Measurements from ENCODE around the gene DIO3.
"Not testable (repeated sequence)": the region's sequence is repeated elsewhere in the genome, so short reads cannot be mapped to it uniquely, and the experiment has no call there.

The DIO3 gene

DNA sequence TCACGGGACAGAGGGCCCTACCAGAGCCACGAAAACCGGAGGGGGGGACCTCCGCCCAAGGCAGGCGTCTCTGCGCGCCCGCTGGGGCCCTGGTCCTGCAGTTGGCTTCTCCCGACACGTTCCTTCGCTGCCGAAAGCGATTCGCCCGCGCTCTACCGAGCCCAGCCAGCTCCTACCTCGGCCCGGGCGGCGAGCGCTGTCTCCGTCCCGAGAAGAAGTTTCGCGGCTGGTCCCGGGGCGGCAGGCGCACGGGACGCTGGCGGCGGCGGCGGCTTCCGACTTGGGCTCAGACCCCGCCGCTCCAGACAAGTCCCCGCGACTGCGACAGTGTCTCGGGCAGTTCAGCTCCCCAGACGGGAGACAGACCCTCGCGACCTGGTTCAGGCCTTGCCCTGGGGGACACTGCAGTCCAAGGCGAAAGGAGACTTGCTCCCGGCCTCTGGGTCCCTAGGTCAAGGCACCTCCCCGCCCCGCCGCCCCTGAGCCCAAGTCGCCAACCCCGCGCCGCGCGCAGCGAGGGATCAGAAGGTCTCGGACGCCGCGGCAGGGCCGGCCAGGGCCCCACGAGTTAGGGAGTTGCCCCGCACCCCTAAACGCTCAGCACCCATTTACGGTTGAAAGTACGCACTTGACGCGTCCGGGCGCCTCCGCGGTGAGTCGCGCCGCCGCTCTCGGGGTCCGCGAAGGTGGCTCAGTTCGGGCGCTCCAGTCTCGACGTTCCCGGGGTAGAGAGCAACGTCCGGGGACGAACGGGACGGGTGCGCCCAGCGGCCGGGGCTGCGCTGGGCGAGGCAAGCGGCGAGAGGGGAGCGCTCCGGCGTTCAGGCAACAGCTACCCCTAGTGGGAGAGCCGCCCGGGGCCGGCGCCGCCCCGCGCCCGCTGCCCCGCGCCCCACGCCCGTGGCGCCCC lies 1.4 kb upstream of the DIO3 start:
- no peak for DNase-seq

DNA sequence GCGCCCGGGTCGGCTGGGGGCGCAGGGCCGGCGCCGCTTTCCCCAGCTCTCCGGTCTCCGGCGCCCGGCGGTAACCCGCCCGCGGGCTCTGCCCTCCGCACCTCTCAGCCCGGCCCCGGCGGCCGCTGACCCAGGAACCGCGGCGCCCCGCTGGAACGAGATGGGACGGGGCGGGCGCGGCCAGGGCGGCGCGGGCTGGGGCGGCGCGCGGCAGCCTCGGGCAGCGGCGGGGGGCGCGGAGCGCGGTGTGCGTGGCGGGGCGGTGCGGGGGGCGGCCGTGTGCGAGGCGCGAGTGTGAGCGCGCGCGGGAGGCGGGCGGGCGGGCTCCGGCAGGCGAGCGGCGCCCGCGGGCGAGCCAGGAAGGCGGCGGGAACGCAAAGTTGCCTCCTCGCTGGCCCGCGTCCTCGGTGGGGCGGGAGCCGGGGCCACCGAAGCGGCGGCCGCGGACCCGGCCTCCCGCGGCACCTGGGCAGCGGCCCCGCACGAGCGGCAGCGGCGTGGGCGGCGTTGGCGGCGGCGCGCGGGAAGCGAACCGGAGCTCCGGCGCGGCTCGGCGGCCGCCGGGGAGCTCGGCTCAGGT lies 671 bp upstream of the DIO3 start:
- DNase-seq, result no peak

DNA sequence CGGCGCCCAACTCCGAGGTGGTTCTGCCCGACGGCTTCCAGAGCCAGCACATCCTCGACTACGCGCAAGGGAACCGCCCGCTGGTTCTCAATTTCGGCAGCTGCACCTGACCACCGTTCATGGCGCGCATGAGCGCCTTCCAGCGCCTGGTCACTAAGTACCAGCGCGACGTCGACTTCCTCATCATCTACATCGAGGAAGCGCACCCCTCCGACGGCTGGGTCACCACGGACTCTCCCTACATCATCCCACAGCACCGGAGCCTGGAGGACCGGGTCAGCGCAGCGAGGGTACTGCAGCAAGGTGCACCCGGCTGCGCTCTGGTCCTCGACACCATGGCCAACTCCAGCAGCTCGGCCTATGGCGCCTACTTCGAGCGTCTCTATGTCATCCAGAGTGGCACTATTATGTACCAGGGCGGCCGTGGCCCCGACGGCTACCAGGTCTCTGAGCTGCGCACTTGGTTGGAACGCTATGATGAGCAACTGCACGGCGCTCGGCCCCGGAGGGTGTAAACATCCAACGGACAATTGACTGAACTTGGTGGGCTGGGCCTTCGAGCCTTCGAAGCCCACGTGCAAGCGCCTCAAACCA lies 699 bp downstream of the DIO3 start:
- DNase-seq, result no peak

DNA sequence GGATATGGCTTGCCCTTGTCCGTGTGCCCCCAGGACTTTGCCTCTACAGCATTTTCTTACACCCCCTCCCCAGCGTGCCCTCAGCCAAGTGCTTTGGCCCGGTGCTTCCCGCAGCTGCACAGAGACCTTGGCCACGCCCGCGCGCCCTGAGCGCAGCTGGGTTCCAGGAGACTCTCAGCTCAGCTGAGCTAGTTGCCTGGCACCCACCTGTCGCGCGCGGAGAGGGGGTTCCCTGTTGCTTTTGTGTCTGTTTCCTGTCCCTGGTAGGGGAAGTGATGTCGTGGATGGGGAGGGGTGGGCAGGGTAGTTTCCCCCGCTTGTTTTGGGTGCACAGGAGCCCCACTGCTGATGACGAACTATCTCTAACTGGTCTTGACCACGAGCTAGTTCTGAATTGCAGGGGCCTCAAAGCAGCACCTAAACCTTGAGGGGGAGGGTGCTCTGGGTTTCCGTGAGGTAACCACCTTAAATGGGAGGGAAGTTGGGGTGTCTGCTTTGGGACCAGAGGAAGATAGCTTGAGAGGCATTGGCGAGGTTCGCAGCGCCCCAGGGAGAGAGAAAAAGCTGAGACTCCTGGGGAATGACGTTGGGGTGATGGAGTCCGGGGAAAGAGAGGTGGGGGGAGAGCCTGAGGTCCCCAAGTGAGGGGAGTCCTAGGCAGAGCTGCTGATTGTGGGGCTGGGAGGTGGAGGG lies 1.5 kb downstream of the DIO3 start:
- no peak for DNase-seq

DNA sequence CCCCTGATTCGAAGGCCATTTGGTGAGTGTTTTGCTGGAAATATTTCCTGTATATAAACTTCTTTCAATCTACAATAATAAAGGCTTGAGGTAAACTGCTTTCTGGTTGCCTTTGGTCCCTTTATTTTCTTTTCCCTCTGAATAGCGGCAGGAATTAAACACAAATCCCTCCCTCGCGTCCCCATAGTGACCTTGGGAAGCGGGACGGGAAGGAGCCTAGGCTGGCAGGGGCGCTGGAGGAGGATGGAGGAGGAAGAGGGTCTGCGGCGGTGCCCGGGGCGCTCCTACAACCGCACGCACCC lies 2.0 kb downstream of the DIO3 start:
- no peak for DNase-seq

DNA sequence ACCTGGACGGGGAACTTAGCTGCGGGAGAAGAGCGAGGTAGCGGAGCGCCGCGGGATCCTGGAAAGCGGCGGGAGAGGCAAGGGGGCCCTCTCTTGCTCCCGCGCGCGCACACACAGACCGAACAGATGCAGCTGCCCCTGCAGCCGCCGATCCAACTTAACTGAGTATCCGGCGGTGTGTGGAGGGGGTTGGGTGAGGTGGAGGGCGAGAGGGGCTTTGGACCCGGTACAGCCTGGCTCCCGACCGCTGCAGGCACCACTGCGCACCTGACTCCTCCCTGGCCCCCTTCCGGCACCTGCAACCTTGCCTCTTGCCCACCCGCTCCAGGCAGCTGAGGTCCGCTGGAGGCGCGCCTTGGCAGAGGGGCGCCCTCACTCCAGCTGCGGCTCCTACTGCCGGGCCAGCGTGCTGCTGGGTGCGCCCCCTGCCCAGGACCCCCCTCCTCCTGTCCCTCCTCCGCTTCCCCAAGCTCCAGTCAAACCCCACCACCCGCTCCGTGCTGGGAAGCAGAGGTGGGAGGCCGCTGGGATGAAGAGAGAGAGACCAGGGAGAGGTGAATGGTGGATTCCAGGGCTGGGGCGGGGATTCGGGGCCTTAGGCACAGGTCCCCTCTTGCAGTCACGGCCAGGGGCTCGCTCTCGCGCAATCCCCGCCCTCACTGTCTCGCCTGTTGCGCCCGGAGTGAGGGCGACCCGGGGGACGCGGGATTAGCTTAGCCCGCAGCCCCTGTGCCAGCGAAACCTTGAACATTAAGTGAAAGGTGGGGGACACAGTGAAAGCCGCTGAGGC lies 2.6 kb downstream of the DIO3 start:
- DNase-seq, result no peak

DNA sequence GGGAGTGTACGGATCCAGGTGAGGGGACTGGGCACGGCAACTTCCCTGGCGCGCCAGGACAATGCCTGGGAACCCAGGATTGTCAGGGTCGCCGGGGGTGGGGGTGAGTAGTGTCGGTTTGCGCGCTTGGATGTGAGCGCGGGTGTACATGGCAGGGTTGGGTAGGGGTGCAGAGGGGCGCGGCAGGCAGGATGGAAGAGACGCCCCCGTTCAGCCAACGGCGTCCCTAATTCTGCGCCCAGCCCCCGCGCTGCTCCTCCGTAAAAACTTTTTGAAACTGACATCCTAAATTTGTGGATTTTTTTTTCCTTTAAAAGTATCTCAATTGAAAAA lies 3.1 kb downstream of the DIO3 start:
- no peak for DNase-seq

DNA sequence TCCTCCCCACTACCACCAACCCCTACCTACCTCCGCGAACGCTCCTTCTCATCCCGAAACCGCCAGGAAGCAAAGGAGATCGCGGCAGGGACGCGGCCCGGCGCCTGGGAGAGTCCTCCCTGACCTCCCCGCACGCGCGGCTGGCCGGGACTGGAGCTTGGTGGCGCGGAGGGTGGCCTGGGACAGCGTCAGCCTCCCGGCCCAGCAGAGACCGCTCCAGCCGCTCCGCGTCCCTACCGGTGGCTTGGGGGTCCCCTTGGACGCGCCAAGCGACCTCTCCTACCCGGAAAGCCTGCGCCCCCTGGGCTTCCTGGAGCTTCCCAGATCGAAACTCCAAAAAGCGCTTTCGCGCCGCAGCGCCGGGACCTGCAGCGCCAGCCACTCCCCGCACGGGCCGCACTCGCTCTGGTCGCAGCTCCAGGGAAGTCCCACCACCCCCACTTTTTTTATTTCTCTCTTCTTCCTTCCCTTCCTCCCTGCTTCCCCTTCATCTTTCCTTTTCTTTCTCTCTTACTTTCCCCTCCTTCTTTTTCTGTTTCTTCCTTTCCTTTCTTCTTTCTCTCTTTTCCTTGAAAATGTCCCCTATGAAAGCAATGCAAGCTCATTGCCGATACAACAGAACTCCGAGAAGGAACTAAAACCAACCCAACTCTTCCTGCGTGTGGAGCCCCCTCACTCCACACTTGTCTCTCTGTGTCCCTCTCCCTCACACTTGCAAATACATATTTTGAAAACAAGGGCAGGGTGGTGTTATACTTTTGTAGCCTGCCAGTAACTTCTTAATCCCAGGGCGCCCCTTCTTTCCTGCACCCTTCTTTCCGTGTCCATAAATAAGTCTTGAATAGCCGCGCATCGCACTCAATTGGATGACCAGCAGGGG lies 3.8 kb downstream of the DIO3 start:
- no peak for DNase-seq

DNA sequence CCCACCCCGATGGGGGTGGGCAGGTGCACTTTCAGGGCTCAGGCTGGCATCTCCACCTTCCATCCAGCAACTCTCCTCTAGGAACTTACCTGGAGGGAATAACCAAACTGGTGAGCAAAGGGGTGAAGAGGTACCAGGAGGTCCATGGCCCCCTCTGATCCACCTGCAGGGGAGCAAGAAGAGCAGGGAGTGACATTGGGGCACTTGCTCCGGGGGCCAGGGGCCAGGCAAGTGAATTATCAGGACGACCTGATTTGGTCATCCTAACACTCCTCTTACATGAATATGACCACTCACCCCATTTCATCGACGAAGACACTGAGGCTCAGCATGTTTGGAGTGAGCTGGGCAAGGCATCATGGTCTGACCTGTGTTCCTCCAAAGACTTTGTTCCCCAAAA lies 6.0 kb downstream of the DIO3 start:
- no peak for DNase-seq

DNA sequence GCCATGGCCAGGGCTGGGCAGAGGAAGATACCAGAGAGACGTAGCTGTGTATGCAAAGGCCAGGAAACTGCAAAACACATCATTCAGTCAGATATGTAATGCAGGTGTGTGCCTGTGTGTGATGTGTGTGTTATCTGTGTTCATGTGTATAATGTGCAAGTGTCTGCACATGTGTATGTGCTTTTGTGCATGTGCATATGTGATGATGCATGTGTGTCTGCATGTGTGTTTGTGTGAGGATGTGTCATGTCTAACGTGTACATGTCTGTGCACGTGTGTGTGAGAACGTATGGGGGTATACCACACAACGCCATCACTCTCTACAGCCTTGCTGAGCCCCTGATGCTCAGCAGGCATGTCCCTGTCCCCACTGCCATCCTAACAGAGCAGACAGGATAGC lies 9.7 kb downstream of the DIO3 start:
- DNase-seq, result no peak

DNA sequence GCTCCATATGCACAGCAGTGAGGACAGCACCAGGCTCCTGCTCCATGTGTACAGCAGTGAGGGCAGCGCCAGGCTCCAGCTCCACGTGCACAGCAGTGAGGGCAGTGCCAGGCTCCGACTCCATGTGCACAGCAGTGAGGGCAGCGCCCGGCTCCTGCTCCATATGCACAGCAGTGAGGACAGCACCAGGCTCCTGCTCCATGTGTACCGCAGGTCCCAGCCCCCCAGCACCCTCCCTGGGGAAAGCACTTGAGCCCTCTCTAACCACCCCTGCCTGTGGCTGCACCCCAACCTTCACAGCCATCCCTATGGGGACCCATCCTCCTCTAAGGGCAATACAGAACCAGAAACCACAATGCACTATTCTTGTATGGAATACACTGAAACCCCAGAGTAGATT lies 11.2 kb downstream of the DIO3 start:
- not testable (repeated sequence) for DNase-seq

DNA sequence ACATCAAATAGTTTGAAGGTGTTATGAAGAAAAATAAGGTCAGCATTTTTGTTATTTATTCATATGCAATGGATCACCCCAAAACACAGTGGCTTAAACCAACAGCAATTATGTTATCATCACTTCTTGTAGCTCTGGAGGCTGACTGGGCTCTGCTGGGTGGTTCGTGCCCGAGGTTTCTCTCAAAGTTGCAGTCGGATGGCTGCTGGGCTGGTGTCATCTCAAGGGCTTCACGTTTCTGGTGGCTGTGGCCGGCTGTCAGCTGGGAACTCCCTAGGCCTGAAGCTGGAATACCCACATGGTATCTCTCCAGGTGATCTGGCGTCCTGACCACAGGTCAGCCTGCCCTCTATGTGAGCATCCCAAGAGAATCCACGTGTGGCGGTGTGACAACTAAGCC lies 12.0 kb downstream of the DIO3 start:
- DNase-seq, result no peak

DNA sequence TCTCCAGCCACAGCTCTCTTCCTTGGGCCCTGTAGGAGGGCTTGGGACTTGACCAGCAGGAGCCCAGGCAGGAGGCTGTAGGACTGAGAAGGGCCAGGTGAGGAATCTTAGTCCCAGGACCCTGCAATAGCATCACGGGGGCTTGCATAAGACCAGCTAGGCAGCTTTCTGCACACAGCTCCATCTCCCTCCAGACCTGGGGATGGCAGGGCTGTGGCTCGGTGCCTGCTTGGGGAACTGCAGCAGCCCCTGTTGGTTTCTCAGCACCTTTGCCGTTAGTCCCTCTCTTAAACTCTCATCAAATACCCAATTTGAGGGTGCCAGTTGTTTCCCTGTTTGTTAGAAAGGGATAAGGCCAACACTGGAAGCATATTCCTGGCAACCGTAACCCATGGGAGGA lies 14.3 kb downstream of the DIO3 start:
- no peak for DNase-seq

DNA sequence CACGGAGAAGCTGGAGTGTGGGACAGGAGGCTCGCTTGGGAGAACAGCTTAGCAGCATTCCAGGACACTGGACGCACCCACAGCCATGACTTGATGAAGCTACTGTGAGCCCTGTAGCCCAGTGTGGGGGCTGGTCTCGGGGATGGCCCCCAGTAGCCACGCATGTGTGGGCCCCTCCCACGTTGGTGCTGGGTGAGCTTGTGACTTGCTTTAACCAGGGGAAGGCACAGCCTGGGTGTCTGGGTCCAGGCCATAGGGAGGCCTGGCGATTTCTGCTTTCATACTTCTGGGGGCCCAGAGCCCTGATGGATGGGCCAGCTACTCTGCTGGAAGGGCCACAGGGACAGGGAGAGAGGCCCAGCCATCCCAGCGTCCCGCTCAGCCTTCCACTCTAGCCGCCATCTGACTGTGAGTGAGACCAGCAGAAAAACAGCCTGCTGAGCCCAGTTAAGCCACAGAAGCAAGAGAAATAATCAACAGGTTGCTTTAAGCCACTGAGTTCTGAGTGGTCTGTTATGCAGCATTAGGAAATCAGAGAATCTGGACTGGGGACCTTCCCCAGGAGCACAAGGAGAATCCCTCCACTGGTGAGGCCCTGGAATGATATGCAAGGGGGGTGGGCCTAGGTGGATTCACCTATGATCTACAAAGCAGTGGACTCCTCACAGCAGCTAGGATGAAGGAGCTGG lies 16.1 kb downstream of the DIO3 start:
- no peak for DNase-seq

DNA sequence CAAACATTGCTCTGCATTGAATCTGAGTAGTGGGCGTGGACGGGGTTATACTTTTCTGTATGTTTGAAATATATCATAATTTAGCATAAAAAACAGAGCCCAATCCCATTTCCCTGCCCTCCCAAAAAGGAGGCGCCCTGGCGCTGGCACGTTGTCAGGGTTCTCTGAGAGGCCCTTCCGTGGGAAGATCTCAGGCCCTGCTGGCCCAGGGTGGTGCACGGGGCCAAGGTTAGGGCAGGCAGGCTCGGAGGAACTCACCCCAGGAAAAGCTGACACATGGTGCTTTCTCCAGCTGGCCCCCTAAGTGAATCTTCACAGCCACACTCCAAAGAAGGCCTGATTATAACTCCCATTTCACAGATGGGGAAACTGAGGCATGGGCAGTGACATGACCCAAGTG lies 17.2 kb downstream of the DIO3 start:
- DNase-seq, result no peak

DNA sequence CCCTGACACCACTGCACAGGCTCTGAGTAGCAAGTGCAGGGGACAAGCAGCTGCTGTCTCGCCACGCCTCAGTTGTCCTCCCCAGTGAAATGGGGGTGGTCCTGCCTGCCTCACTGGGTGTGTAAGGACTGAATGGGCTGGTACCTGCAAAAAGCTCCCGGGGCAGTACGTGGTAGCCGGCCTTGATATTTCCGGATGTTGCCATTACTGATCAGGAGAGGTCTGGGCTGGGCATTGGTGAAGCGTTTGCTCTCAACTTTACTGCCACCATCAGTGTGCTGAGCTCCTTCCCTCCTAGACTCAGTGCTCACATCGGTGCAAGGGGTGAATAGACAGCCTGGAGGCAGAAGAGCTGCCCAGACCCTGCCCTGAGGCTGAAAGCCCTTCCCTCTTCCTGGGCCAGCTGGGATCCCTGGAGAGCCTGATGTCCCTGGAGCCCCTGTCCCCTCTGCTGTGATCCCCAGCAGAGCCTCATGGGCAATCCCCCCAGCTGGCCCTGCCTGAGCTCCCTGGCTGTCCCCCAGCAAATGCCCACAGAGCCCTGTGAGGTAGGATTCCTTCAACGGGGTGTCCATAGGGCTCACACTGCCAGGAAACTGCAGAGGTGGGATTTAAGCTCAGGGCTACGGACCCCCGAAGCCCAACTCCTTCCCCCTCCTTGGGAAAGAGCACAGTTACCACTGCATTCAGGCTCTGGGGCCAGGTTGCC lies 18.2 kb downstream of the DIO3 start:
- no peak for DNase-seq

DNA sequence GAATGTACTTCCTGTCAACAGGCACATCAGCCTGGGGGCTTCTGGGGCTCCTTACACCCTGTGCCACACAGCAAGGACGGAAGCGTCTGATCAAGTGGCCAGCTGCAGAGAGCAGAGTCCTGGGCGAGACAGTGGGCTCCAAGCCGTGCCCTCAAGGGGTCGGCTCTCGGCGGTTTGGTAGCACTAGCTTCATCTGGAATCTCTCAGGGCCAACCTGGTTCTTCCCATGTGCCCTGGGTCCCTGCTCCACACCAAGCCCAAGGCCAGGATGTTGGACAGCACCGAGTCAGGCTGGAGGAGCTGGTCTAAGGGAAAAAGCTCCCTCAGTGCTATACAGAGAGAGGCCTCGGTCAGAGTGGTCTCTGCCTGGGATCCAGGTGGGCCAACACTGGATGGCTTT lies 20.5 kb downstream of the DIO3 start:
- no peak for DNase-seq

DNA sequence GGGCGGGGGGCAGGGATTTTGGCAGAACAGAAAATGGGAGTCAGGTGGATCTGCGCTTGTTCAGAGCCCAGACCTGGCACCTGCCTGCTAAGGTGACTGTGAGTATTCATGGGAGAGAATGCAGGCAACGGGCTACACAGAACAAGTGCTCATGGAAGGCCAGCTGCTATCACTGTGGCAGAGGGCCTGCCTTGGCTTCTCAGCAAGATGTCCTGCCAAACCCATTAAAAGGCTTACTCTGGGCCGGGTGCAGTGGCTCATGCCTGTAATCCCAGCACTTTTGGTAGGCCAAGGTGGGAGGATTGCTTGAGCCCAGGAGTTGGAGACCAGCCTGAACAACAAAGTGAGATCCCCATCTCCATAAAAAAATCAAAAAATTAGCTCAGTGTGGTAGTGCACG lies 21.0 kb downstream of the DIO3 start:
- DNase-seq, result no peak

DNA sequence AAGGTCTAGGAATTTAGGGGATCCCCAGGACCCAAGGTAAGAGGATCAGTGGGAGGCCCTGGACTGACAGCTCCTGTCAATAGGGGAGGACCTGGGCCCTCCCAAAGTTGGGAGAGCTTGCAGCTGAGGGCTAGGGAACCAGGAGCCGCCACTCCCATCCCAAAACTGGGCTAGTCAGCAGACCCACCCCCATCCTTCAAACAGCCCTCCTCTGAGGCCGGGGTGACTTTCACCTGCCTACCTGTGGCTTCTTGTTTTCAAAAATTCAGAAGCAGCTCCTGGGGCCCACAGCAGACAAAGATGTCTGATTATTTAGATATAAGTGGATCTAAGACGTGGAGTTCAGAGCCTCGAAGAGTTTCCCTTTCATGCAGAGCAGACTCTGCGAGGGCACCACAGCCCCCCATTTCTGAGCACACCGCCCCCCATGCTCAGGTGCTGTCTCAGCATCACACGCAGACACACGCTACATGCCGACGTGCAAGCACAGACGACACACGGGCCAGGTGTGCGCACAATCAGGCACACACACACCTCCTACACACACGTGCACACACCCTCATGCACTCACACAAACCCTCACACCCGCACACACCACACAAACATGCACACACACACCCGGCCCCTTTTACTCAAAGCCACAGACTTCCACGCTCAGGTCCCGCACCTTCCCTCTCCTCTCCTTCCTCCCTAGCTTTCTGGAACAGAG lies 21.9 kb downstream of the DIO3 start:
- DNase-seq, result no peak

DNA sequence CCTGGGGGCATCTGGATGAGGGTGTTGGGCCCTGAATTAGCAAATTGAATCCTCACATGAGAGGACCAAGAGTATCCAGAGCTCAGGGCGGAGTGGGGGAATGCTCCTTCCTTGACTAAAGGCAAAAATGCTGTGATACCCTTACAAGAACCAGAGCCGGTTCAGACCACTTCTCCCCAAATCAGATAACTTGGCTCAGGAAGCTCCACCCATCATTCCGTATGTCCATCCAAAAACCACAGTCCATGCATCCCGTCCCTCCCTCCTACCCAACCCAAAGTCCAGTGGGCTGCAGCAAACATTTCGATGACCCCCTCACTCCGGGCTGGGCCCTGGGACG lies 22.4 kb downstream of the DIO3 start:
- DNase-seq, result no peak

Data from activated effector memory CD4-positive, alpha-beta T cell treated with anti-CD3 and anti-CD28 coated beads, Interleukin-2, amount 50 U/mL, for 16 hours (primary cell).